ENCODE measurements around the gene PKD2.

Gene PKD2

GRCh38 chr4:88028946-88029345 is 21.5 kb downstream of the PKD2 start:
- no peak for DNase-seq

GRCh38 chr4:88029556-88029955 is 22.1 kb downstream of the PKD2 start:
- no peak for DNase-seq

GRCh38 chr4:88030565-88031310 is 23.3 kb downstream of the PKD2 start:
- no peak for DNase-seq

DNA sequence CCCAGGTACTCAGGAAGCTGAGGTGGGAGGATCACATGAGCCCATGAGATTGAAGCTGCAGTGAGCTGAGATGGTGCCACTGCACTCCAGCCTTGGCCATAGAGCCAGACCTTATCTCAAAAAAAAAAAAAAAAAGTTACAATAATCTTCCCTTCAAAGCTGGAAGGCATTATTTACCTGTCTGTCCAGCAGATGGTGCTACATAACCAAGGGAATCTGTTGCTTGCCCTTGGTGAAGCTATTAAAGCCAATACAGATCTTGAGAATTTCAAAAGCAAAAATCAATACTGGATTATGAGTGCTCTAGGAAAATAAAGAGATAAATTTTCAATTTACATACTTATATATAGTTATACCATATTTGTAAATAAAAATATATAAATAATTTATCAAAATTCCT is 25.9 kb downstream of the PKD2 start:
- DNase-seq: peak; percentile 17

GRCh38 chr4:88035292-88035691 is 27.9 kb downstream of the PKD2 start:
- DNase-seq: no peak

DNA sequence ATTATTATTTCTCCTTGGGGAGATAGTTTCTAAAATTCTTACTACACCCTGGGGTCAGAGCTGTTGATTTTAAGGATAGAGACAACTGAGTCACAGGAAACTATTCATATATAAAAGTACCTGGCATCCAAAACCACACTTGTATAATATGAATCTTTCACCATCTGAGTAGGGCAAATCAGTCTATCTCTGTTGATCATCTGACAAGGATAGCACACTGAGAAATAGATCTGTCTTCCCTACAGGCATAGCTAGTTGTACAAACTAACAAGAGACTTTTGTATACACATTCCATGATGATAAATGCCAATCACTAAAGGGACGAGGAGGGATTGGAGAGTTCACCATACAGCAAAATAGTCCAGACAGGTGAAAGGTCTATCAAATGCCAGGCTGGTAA is 30.0 kb downstream of the PKD2 start:
- no peak for DNase-seq

DNA sequence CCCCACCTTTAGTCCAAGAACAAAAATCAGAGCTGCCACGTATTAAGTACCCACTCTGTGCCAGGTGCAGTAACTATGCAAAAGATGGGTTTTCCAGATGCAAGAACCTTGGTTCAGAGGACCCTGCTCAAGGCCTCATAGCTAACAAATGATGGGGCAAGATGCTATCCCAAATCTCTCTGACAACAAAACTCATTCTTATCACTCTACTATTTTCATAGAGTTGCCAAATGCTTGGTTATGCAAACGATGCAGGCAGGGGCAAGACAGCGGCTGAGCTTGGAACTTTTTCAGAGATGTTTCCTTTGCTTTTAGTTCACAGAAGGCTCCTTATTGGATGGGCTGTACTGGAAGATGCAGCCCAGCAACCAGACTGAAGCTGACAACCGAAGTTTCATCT is 30.5 kb downstream of the PKD2 start:
- DNase-seq: no peak

- DNase-seq: no peak
Observed at GRCh38 chr4:88040707-88041106, 33.3 kb downstream of the PKD2 start.

GRCh38 chr4:88041626-88042025 is 34.2 kb downstream of the PKD2 start:
- no peak for DNase-seq

DNA sequence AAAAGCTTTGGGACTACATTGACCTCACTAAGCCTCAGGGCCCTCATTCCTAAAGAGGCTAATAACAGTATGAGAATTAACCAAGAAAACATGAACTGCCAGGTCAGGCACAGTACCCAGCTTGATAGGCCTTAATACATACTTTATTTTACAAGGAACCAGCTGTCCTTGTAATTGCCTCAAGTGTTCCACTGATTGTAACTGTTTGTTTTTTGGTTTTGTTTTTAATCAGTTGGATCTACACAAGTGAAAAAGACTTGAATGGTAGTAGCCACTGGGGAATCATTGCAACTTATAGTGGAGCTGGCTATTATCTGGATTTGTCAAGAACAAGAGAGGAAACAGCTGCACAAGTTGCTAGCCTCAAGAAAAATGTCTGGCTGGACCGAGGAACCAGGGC is 35.6 kb downstream of the PKD2 start:
- no peak for DNase-seq

- no peak for DNase-seq
Observed at GRCh38 chr4:88043586-88044340, 36.3 kb downstream of the PKD2 start.

DNA sequence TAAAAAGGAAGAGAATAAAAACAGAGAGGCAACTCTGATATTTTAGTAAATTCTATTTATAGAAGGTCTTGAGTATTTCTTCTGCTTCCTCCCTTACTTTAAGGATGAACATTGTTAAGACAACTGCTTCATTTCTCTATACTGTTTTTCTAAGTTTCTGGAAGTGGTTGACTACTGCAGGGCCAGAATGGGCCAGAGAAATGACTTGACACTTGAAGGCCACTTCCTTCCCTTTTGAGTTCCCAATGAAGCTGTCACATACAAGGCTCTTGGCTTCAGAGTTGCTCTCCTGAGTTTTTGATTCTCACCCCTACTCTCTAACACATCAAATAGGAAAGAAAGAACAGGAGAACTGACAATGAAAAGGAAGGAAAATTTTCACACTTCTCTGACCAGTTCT is 37.6 kb downstream of the PKD2 start:
- no peak for DNase-seq

DNA sequence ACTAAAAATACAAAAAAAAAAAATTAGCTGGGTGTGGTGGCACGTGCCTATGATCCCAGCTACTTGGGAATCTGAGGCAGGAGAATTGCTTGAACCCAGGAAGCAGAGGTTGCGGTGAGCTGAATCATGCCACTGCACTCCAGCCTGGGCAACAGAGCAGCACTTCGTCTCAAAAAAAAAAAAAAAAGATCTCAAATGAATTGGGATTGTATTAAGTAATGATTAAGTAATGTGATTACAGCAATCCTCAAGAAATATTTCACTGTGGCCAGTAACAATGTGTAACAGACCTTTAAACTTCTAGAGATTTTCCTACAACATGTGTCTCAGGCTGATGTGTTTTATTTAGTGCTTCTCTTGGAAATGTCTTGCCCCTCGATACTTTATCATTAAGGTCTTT is 46.8 kb downstream of the PKD2 start:
- DNase-seq: no peak

DNA sequence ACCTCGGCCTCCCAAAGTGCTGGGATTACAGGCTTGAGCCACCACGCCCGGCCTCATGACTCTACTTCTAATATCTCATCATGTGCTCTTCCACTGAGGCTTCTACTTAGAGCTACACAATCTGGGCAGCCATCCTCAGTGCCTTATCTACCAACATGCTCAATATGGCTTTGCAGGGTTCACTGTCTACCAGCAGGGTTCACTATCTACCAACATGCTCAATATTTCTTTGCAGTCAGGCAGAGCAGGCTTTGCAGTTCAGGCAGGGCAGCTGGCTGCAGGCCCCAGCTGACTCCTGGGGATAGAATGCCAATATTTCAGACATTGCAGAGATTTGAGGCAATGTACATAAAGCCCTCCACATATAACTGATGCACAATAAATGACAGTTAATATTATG is 47.5 kb downstream of the PKD2 start:
- no peak for DNase-seq

GRCh38 chr4:88058295-88058694 is 50.9 kb downstream of the PKD2 start:
- no peak for DNase-seq

- no peak for DNase-seq
Observed at GRCh38 chr4:88059766-88060165, 52.3 kb downstream of the PKD2 start.

DNA sequence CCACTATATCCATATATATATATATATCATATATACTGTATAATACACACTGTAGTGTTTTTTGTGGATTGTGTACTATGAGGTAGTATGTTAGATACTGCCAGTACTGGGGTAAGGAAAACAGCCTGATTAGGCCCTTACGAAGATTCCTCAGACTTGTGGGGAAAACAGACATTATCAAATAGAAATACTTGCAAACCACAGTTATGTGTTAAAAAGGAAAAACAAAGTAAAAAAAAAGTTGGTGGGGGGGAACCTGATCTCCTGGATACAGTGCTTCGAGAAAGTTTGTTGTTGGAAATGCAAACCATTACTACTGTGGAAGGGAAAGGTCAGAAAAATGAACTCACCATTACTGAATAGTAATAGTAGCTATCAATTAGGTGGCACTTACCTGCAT is 53.0 kb downstream of the PKD2 start:
- no peak for DNase-seq

- DNase-seq: no peak
Observed at GRCh38 chr4:88062311-88062710, 54.9 kb downstream of the PKD2 start.

DNA sequence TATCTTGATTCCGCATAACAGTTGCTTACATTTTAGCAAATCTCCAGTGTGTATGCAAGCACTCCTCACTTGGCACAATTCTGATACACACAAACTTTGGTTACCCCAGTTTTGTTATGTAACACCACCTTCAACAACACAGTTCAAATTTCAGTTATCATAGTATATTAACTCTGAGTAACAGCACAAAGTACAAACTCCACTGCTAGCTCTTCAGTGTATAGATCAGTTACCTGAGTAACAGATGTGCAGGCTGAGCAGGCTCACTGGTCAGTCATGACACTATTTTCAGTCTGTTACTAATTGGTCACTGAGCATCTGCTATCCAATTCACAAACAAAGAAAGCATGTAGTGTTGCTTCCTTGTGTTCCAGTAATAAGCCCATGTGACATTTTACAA is 55.4 kb downstream of the PKD2 start:
- DNase-seq: no peak

DNA sequence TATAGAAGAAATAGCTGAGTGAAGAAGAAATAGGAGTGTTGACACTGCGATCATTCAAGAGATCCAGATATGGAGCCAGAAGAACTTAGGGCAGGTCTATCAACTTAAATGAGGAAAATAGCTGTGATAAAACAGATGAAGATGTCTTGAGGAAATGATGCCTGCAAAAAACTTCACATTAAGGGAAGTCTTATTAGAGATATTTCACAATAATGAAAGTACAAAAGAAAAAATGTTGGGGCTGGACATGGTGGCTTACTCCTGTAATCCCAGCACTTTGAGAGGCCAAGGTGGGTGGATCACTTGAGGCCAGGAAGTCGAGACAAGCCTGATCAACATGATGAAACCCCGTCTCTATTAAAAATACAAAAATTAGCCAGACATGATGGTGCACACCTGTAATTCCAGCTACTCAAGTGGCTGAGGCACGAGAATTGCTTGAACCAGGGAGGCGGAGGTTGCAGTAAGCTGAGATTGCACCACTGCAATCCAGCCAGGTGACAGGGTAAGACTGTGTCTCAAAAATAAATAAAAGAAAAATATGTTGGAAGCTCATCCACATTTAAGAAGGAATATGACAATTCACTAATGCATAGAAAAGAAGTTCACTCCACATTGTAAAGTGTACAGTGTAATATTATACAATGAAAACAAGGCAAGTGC is 56.3 kb downstream of the PKD2 start:
- DNase-seq: no peak

GRCh38 chr4:88064410-88064809 is 57.0 kb downstream of the PKD2 start:
- DNase-seq: no peak

GRCh38 chr4:88070031-88070430 is 62.6 kb downstream of the PKD2 start:
- DNase-seq: no peak

DNA sequence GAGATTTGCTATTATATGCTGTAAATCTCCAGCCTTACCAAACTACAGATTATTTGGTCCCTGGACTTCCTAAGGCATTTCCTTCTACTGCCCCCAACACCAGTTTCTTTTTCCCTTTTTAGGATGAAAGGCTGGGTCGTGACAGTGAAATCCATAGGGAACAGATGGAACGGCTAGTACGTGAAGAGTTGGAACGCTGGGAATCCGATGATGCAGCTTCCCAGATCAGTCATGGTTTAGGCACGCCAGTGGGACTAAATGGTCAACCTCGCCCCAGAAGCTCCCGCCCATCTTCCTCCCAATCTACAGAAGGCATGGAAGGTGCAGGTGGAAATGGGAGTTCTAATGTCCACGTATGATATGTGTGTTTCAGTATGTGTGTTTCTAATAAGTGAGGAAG is 67.9 kb downstream of the PKD2 start:
- DNase-seq: no peak

- DNase-seq: no peak
Observed at GRCh38 chr4:88077911-88078524, 70.6 kb downstream of the PKD2 start.

Measured in NCI-H1092 (cell line).